Dedifferentiated amniotic fluid mesenchymal stem cell (primary cell): ENCODE measurements around the gene DGKG.

Experiments
- DNase-seq: peaks from one replicate; pipeline ENCODE4 v3.0.0-alpha.2; 2016; ENCODE audit errors: extremely low spot score

The DGKG gene

GRCh38 chr3:186241910-186242821 lies 119.9 kb downstream of the DGKG start:
- DNase-seq = no peak

GRCh38 chr3:186239321-186239720 lies 122.7 kb downstream of the DGKG start:
- no peak for DNase-seq

- no peak for DNase-seq
Measured at GRCh38 chr3:186237915-186238314, 124.1 kb downstream of the DGKG start.

- no peak for DNase-seq
Measured at GRCh38 chr3:186236357-186237020, 125.5 kb downstream of the DGKG start.

GRCh38 chr3:186235554-186235953 lies 126.5 kb downstream of the DGKG start:
- DNase-seq = no peak

GRCh38 chr3:186234152-186234551 lies 127.9 kb downstream of the DGKG start:
- DNase-seq = no peak

- DNase-seq = no peak
Measured at GRCh38 chr3:186226482-186226881, 135.6 kb downstream of the DGKG start.

- DNase-seq = no peak
Measured at GRCh38 chr3:186225603-186226002, 136.4 kb downstream of the DGKG start.

GRCh38 chr3:186224041-186224610 lies 137.9 kb downstream of the DGKG start:
- no peak for DNase-seq

GRCh38 chr3:186223476-186223875 lies 138.6 kb downstream of the DGKG start:
- DNase-seq = no peak

- no peak for DNase-seq
Measured at GRCh38 chr3:186221760-186222378, 140.2 kb downstream of the DGKG start.

- no peak for DNase-seq
Measured at GRCh38 chr3:186220911-186221645, 141.0 kb downstream of the DGKG start.

GRCh38 chr3:186220365-186220764 lies 141.7 kb downstream of the DGKG start:
- DNase-seq = no peak

GRCh38 chr3:186219211-186219638 lies 142.8 kb downstream of the DGKG start:
- no peak for DNase-seq

GRCh38 chr3:186218421-186218820 lies 143.6 kb downstream of the DGKG start:
- DNase-seq = no peak

GRCh38 chr3:186217820-186218164 lies 144.2 kb downstream of the DGKG start:
- DNase-seq = no peak

GRCh38 chr3:186216900-186217819 lies 144.9 kb downstream of the DGKG start:
- DNase-seq = no peak

- DNase-seq = no peak
Measured at GRCh38 chr3:186214670-186215069, 147.4 kb downstream of the DGKG start.

GRCh38 chr3:186213946-186214345 lies 148.1 kb downstream of the DGKG start:
- DNase-seq = no peak

GRCh38 chr3:186212611-186213010 lies 149.4 kb downstream of the DGKG start:
- no peak for DNase-seq
